IMR-90 (cell line): ENCODE results near the gene EXOC6B. TPM values are rescaled to one million over a fixed set of nuclear protein-coding genes. Genes with fewer than 3 reads are reported as not detected.

Source experiments
- ATAC-seq: fragments of 200-7000 bp; cut with Tn5 transposase; 2 replicates; pipeline ENCODE4 v1.9.1; 2020; ENCODE audit warnings: low read depth, mild to moderate bottlenecking, moderate library complexity
- BruUV-seq: library from RNA; stranded (reverse); fragments of 400-500 nt; replicated peaks from 2 replicates; lab custom pipeline; 2021; lab: Mats Ljungman, UMichigan
- CTCF ChIA-PET: fragments of 300-600 bp; formaldehyde crosslinking; extraction: SDS; loops from one replicate; lab custom pipeline; 2021; ENCODE audit warnings: antibody characterized with exemption; lab: Yijun Ruan, JAX
- POLR2A ChIA-PET: fragments of 300-600 bp; sonication (Branson Sonifier 250); formaldehyde crosslinking; loops from one replicate; lab custom pipeline; 2022; ENCODE audit warnings: antibody characterized with exemption; ENCODE audit not compliant: unreplicated experiment; lab: Charles Lee
- DNase-seq: peaks from one replicate; pipeline ENCODE4 v3.0.0; 2013
- H2AFZ ChIP-seq: replicated peaks from 2 replicates; pipeline ENCODE3; 2013; ENCODE audit warnings: low read length, mild to moderate bottlenecking; ENCODE audit not compliant: poor library complexity
- H2AK5ac ChIP-seq: 2 replicates; pipeline ENCODE4 v1.6.1; 2013; ENCODE audit warnings: low read depth, low read length, inconsistent platforms
- H2AK9ac ChIP-seq: replicated peaks from 2 replicates; pipeline ENCODE3; 2013; ENCODE audit warnings: mild to moderate bottlenecking, low read depth, low read length, moderate library complexity; ENCODE audit not compliant: poor library complexity
- H2BK120ac ChIP-seq: 2 replicates; pipeline ENCODE4 v1.6.1; 2013; ENCODE audit warnings: low read depth, low read length, inconsistent platforms
- H2BK15ac ChIP-seq: 3 replicates; pipeline ENCODE4 v1.6.1; 2013; ENCODE audit warnings: low read depth, low read length, inconsistent platforms
- H2BK20ac ChIP-seq: 2 replicates; pipeline ENCODE4 v1.6.1; 2013; ENCODE audit warnings: low read depth, mild to moderate bottlenecking, inconsistent platforms, low read length, moderate library complexity
- H2BK5ac ChIP-seq: 2 replicates; pipeline ENCODE4 v1.6.1; 2013; ENCODE audit warnings: mild to moderate bottlenecking, low read depth, low read length, inconsistent platforms; ENCODE audit not compliant: poor library complexity, severe bottlenecking
- H3K14ac ChIP-seq: replicated peaks from 2 replicates; pipeline ENCODE4 v1.6.1; 2013; ENCODE audit warnings: low read depth, low read length, inconsistent platforms
- H3K18ac ChIP-seq: 2 replicates; pipeline ENCODE4 v1.6.1; 2013; ENCODE audit warnings: low read depth, low read length, control low read depth
- H3K23ac ChIP-seq: 2 replicates; pipeline ENCODE4 v1.6.1; 2013; ENCODE audit warnings: low read depth, low read length, inconsistent platforms
- H3K27ac ChIP-seq: 2 replicates; pipeline ENCODE4 v1.5.1; 2013; ENCODE audit warnings: mild to moderate bottlenecking, control low read depth, low read length; ENCODE audit not compliant: insufficient read depth
- H3K27me3 ChIP-seq: 2 replicates; pipeline ENCODE4 v1.6.1; 2013; ENCODE audit warnings: low read length; ENCODE audit not compliant: control insufficient read depth, insufficient read depth
- H3K36me3 ChIP-seq: 2 replicates; pipeline ENCODE4 v1.6.1; 2013; ENCODE audit warnings: low read length, mixed read lengths; ENCODE audit not compliant: control insufficient read depth, insufficient read depth
- H3K4ac ChIP-seq: 2 replicates; pipeline ENCODE4 v1.6.1; 2013; ENCODE audit warnings: low read depth, low read length, inconsistent platforms
- H3K4me1 ChIP-seq: 2 replicates; pipeline ENCODE4 v1.6.1; 2013; ENCODE audit warnings: low read length, mixed read lengths; ENCODE audit not compliant: control insufficient read depth, insufficient read depth
- H3K4me2 ChIP-seq: 2 replicates; pipeline ENCODE4 v1.6.1; 2013; ENCODE audit warnings: low read depth, mild to moderate bottlenecking, control low read depth, low read length, moderate library complexity
- H3K4me3 ChIP-seq: 2 replicates; pipeline ENCODE4 v1.5.1; 2013; ENCODE audit warnings: low read depth, mild to moderate bottlenecking, control low read depth, low read length, moderate library complexity; ENCODE audit not compliant: insufficient read depth
- H3K56ac ChIP-seq: 2 replicates; pipeline ENCODE4 v1.6.1; 2013; ENCODE audit warnings: low read length, inconsistent platforms; ENCODE audit not compliant: insufficient read depth; ENCODE audit errors: extremely low read depth
- H3K79me1 ChIP-seq, 2 experiments: 2 replicates each; pipeline ENCODE4 v1.6.1; 2013; ENCODE audit warnings: low read length in 2 of 2, inconsistent platforms in 1 of 2, low read depth in 1 of 2
- H3K9ac ChIP-seq: 2 replicates; pipeline ENCODE4 v1.6.1; 2013; ENCODE audit warnings: low read depth, low read length, control low read depth
- H3K9me1 ChIP-seq: 2 replicates; pipeline ENCODE4 v1.6.1; 2013; ENCODE audit warnings: low read length, inconsistent platforms; ENCODE audit not compliant: insufficient read depth
- H3K9me3 ChIP-seq: 2 replicates; pipeline ENCODE4 v1.6.1; 2013; ENCODE audit warnings: low read length; ENCODE audit not compliant: control insufficient read depth, insufficient read depth
- H4K20me1 ChIP-seq: 2 replicates; pipeline ENCODE4 v1.6.1; 2013; ENCODE audit warnings: low read length, inconsistent platforms; ENCODE audit not compliant: insufficient read depth
- H4K5ac ChIP-seq: 2 replicates; pipeline ENCODE4 v1.6.1; 2013; ENCODE audit warnings: mild to moderate bottlenecking, low read depth, low read length, control low read depth
- H4K8ac ChIP-seq, 2 experiments: 2 replicates each; pipeline ENCODE4 v1.6.1; 2013; ENCODE audit warnings: low read depth in 2 of 2, low read length in 2 of 2, control low read depth in 1 of 2, inconsistent platforms in 1 of 2
- H4K91ac ChIP-seq: 2 replicates; pipeline ENCODE4 v1.6.1; 2013; ENCODE audit warnings: low read depth, low read length, inconsistent platforms; ENCODE audit not compliant: insufficient read depth
- BHLHE40 ChIP-seq: fragments of 150-350 bp; IDR thresholded peaks from 2 replicates; pipeline ENCODE4 v1.6.1; 2016; ENCODE audit warnings: mild to moderate bottlenecking, low read depth, low read length
- CEBPB ChIP-seq: IDR thresholded peaks from 2 replicates; pipeline ENCODE4 v1.6.1; 2012; ENCODE audit warnings: low read depth, low read length, improper control_type of control experiment
- CHD1 ChIP-seq: IDR thresholded peaks from 2 replicates; pipeline ENCODE4 v1.6.1; 2012; ENCODE audit warnings: low read depth, low read length, improper control_type of control experiment
- CTCF ChIP-seq: conservative IDR thresholded peaks from 2 replicates; pipeline ENCODE4 v1.5.1; 2012; ENCODE audit warnings: mild to moderate bottlenecking, low read depth, low read length, improper control_type of control experiment
- ELK1 ChIP-seq: fragments of 150-350 bp; IDR thresholded peaks from 2 replicates; pipeline ENCODE4 v1.6.1; 2016; ENCODE audit warnings: low read depth, mild to moderate bottlenecking, low read length, moderate library complexity, borderline replicate concordance
- FOS ChIP-seq: fragments of 150-350 bp; IDR thresholded peaks from 2 replicates; pipeline ENCODE4 v1.6.1; 2016; ENCODE audit warnings: low read depth, low read length
- MAFK ChIP-seq: IDR thresholded peaks from 2 replicates; pipeline ENCODE4 v1.6.1; 2012; ENCODE audit warnings: low read depth, low read length, improper control_type of control experiment
- MAZ ChIP-seq: IDR thresholded peaks from 2 replicates; pipeline ENCODE4 v1.6.1; 2012; ENCODE audit warnings: low read depth, mild to moderate bottlenecking, low read length, improper control_type of control experiment, moderate library complexity, borderline replicate concordance
- MXI1 ChIP-seq: IDR thresholded peaks from 2 replicates; pipeline ENCODE4 v1.6.1; 2012; ENCODE audit warnings: low read depth, mild to moderate bottlenecking, low read length, moderate library complexity, borderline replicate concordance
- NFE2L2 ChIP-seq: fragments of 150-350 bp; IDR thresholded peaks from 2 replicates; pipeline ENCODE4 v1.6.1; 2016; ENCODE audit warnings: low read depth, mild to moderate bottlenecking, low read length
- POLR2A ChIP-seq: IDR thresholded peaks from 2 replicates; pipeline ENCODE4 v1.6.1; 2012; ENCODE audit warnings: mild to moderate bottlenecking, low read depth, low read length
- RAD21 ChIP-seq: IDR thresholded peaks from 2 replicates; pipeline ENCODE4 v1.6.1; 2012; ENCODE audit warnings: low read length, improper control_type of control experiment
- RCOR1 ChIP-seq: IDR thresholded peaks from 2 replicates; pipeline ENCODE4 v1.6.1; 2012; ENCODE audit warnings: mild to moderate bottlenecking, low read length, improper control_type of control experiment; ENCODE audit not compliant: insufficient replicate concordance
- RFX5 ChIP-seq: IDR thresholded peaks from 2 replicates; pipeline ENCODE4 v1.8.0; 2012; ENCODE audit warnings: low read depth, mild to moderate bottlenecking, low read length, moderate library complexity
- SMC3 ChIP-seq: fragments of 150-350 bp; IDR thresholded peaks from 2 replicates; pipeline ENCODE4 v1.6.1; 2016; ENCODE audit warnings: low read depth, mild to moderate bottlenecking, antibody characterized with exemption, low read length, moderate library complexity
- USF2 ChIP-seq: fragments of 150-350 bp; IDR thresholded peaks from 2 replicates; pipeline ENCODE4 v1.6.1; 2017; ENCODE audit warnings: mild to moderate bottlenecking, antibody characterized with exemption, low read length, low read depth
- WGBS, 2 experiments: methylation state at CpG; one replicate each; pipeline versions ENCODE4 v1.1.5 to v1.1.7; 2013; ENCODE audit warnings: missing lambda C conversion rate in 2 of 2; ENCODE audit not compliant: insufficient read length in 1 of 2; ENCODE audit errors: extremely low coverage in 2 of 2; 5-methylcytosine and 5-hydroxymethylcytosine counted together
- dilution Hi-C: fragments of 300-500 bp; cut with HindIII; formaldehyde crosslinking; loops from one replicate; pipeline ENCODE4 v1.14.3; 2018; ENCODE audit warnings: low sequenced_read_pairs; ENCODE audit not compliant: unreplicated experiment
- in situ Hi-C: fragments of 300-500 bp; cut with MboI; formaldehyde crosslinking; loops from 3 replicates; pipeline ENCODE4 v1.14.3; 2019; ENCODE audit warnings: low sequenced_read_pairs, inconsistent platforms, mixed read lengths
- intact Hi-C: fragments of 100-400 bp; cut with micrococcal nuclease; formaldehyde crosslinking; loops from 2 replicates; pipeline ENCODE4 v1.10.0; 2022
- polyA plus RNA-seq, 3 experiments: library from polyadenylated mRNA; depleted of rRNA; stranded (reverse); fragments of >200 nt; gene quantifications; 2 replicates each; pipeline ENCODE4 v1.2.3, GENCODE V29; 2012; ENCODE audit warnings: low replicate concordance in 1 of 3
- total RNA-seq: library from RNA; depleted of rRNA; stranded (reverse); fragments of >200 nt; gene quantifications from 2 replicates; pipeline ENCODE4 v1.2.3, GENCODE V29; 2012

Gene EXOC6B
- total and polyA plus RNA-seq, 2 of the 4 experiments (the other 2 are of a cell fraction), result 10.2 to 29.4 TPM

GRCh38 chr2:72211350-72211749 lies 614.5 kb downstream of the EXOC6B start:
- no peak for TF ChIP-seq RCOR1
- TF ChIP-seq CHD1, result no peak
- TF ChIP-seq ELK1, result no peak
- no peak for TF ChIP-seq RFX5
- TF ChIP-seq MAFK, result no peak
- no peak for TF ChIP-seq BHLHE40
- no peak for TF ChIP-seq MAZ
- no peak for TF ChIP-seq CEBPB
- no peak for TF ChIP-seq MXI1
- no peak for TF ChIP-seq CTCF
- no peak for TF ChIP-seq RAD21
- TF ChIP-seq NFE2L2, result no peak
- TF ChIP-seq FOS, result no peak
- no peak for TF ChIP-seq POLR2A
- no peak for TF ChIP-seq USF2
- no peak for TF ChIP-seq SMC3
- no CpG with 5 or more reads among the region's 2 CpGs for WGBS, 2 experiments
- H2AK5ac ChIP-seq, result no peak overlapping the region
- intact Hi-C loops, result no loop called here
- BruUV-seq, result no TSS peak
- no peak overlapping the region for H3K18ac ChIP-seq
- no peak overlapping the region for H3K9ac ChIP-seq
- no peak overlapping the region for H2BK120ac ChIP-seq
- no peak overlapping the region for H2AK9ac ChIP-seq
- ATAC-seq (no peak), DNase-seq (no peak)
- no peaks in the 10 kb centered on the region for H3K36me3 ChIP-seq
- H3K23ac ChIP-seq, result no peak overlapping the region
- no peak overlapping the region for H2BK5ac ChIP-seq
- H2BK20ac ChIP-seq, result no peak overlapping the region
- H3K56ac ChIP-seq, result no peak overlapping the region
- no peak overlapping the region for H3K4me3 ChIP-seq
- H2BK15ac ChIP-seq, result no peak overlapping the region
- no peak overlapping the region for H2AFZ ChIP-seq
- H3K4me1 ChIP-seq, result peaks cover 7% of the 10 kb centered on the region
- CTCF ChIA-PET, result no interaction called here
- peaks cover 7% of the 10 kb centered on the region; the same call in 1 of the 2 replicates for H3K9me1 ChIP-seq
- no peak overlapping the region for H4K8ac ChIP-seq
- no peak overlapping the region for H3K14ac ChIP-seq
- H3K79me1 ChIP-seq, result peaks cover 0 to 4% of the 10 kb centered on the region in 2 experiments; a peak in 1 of 4 replicates
- no peaks in the 10 kb centered on the region for H3K9me3 ChIP-seq
- no peaks in the 10 kb centered on the region for H3K27me3 ChIP-seq
- H4K5ac ChIP-seq, result no peak overlapping the region
- no peak overlapping the region for H3K4me2 ChIP-seq
- in situ Hi-C loops, result no loop called here
- POLR2A ChIA-PET, result no interaction called here
- H4K20me1 ChIP-seq, result no peaks in the 10 kb centered on the region
- H4K91ac ChIP-seq, result no peak overlapping the region
- H3K4ac ChIP-seq, result no peak overlapping the region
- dilution Hi-C loops, result no loop called here
- no peak overlapping the region for H3K27ac ChIP-seq
